Fibroblast of lung (primary cell): Measurements from ENCODE around the gene RNF225. TPM values are rescaled to one million over a fixed set of nuclear protein-coding genes. Genes with fewer than 3 reads are reported as not detected.
"Not testable (repeated sequence)": the region's sequence is repeated elsewhere in the genome, so short reads cannot be mapped to it uniquely, and the experiment has no call there.

Experiments
- DNase-seq, 2 donors: peaks; one replicate each; pipeline versions ENCODE4 v3.0.0 to v3.0.0-alpha.2; 2010; ENCODE audit warnings: low read depth in 2 of 2
- H2AFZ ChIP-seq: 2 replicates; pipeline ENCODE4 v1.5.1; 2012; ENCODE audit warnings: low read length, control low read depth, inconsistent platforms
- H3K27ac ChIP-seq: 2 replicates; pipeline ENCODE4 v1.5.1; 2011; ENCODE audit warnings: low read length, control low read depth; ENCODE audit not compliant: insufficient read depth
- H3K27me3 ChIP-seq: 2 replicates; pipeline ENCODE4 v1.5.1; 2011; ENCODE audit warnings: mild to moderate bottlenecking, low read length; ENCODE audit not compliant: control insufficient read depth, insufficient read depth
- H3K36me3 ChIP-seq: 2 replicates; pipeline ENCODE4 v1.5.1; 2011; ENCODE audit warnings: low read length; ENCODE audit not compliant: control insufficient read depth, insufficient read depth
- H3K4me1 ChIP-seq: 2 replicates; pipeline ENCODE4 v1.5.1; 2011; ENCODE audit warnings: low read length; ENCODE audit not compliant: control insufficient read depth, insufficient read depth; ENCODE audit errors: extremely low read depth
- H3K4me2 ChIP-seq: 2 replicates; pipeline ENCODE4 v1.5.1; 2011; ENCODE audit warnings: low read length, control low read depth; ENCODE audit not compliant: insufficient read depth; ENCODE audit errors: extremely low read depth
- H3K4me3 ChIP-seq, 4 experiments: fragments of 200-600 bp in 1 of 4; sonication (generic) in 1 of 4; replicated peaks in 1 of 4; 2 replicates each; pipeline ENCODE4 v1.5.1; 2011 to 2016; ENCODE audit warnings: low read length in 4 of 4, low read depth in 3 of 4, mild to moderate bottlenecking in 3 of 4, control low read depth in 2 of 4, inconsistent platforms in 1 of 4, mixed read lengths in 1 of 4; ENCODE audit not compliant: insufficient read depth in 1 of 4; ENCODE audit errors: control extremely low read depth in 1 of 4
- H3K79me2 ChIP-seq: 2 replicates; pipeline ENCODE4 v1.5.1; 2012; ENCODE audit warnings: mild to moderate bottlenecking, low read length, inconsistent platforms; ENCODE audit not compliant: control insufficient read depth, insufficient read depth
- H3K9ac ChIP-seq: 2 replicates; pipeline ENCODE4 v1.5.1; 2011; ENCODE audit warnings: mild to moderate bottlenecking, low read length, control low read depth; ENCODE audit not compliant: insufficient read depth
- H3K9me3 ChIP-seq: 2 replicates; pipeline ENCODE4 v1.5.1; 2012; ENCODE audit warnings: low read depth, low read length; ENCODE audit not compliant: control insufficient read depth, insufficient read depth
- H4K20me1 ChIP-seq: 2 replicates; pipeline ENCODE4 v1.5.1; 2011; ENCODE audit warnings: low read length; ENCODE audit not compliant: control insufficient read depth, insufficient read depth; ENCODE audit errors: extremely low read depth
- EZH2 ChIP-seq: IDR thresholded peaks from 2 replicates; pipeline ENCODE4 v1.5.1; 2012; ENCODE audit warnings: low read length, control low read depth, mild to moderate bottlenecking; ENCODE audit errors: missing control alignments
- polyA minus RNA-seq: library from RNA; depleted of rRNA, polyadenylated mRNA; stranded (reverse); fragments of >200 nt; gene quantifications from 2 replicates; pipeline ENCODE4 v1.2.3, GENCODE V29; 2011; ENCODE audit warnings: low replicate concordance
- polyA plus RNA-seq, 2 donors: library from polyadenylated mRNA; depleted of rRNA in 1 of 2; stranded (reverse) in 1 of 2; unstranded in 1 of 2; fragments of >200 nt; gene quantifications; 2 replicates each; pipeline ENCODE4 v1.2.1, GENCODE V29; 2011 to 2012; ENCODE audit warnings: missing spikeins in 1 of 2
- total RNA-seq: library from RNA; depleted of rRNA; stranded (reverse); fragments of >200 nt; gene quantifications from 2 replicates; pipeline ENCODE4 v1.2.1, GENCODE V29; 2014
- TF ChIP-seq, protein P1 (sequence below), 2 donors: IDR thresholded peaks in 1 of 2; conservative IDR thresholded peaks in 1 of 2; 1 replicate in 1 of 2; 2 replicates in 1 of 2; pipeline ENCODE4 v1.5.1; 2011 to 2012; ENCODE audit warnings: low read length in 2 of 2, control low read depth in 1 of 2, inconsistent platforms in 1 of 2, low read depth in 1 of 2, mild to moderate bottlenecking in 1 of 2

Gene RNF225
- total RNA-seq (under 0.01 TPM in 1 of 2 replicates, not detected in the other), polyA plus RNA-seq (not detected in 2 replicates), polyA minus RNA-seq (not detected in 2 replicates)
- not detected in 2 replicates for polyA plus RNA-seq (2012)

DNA sequence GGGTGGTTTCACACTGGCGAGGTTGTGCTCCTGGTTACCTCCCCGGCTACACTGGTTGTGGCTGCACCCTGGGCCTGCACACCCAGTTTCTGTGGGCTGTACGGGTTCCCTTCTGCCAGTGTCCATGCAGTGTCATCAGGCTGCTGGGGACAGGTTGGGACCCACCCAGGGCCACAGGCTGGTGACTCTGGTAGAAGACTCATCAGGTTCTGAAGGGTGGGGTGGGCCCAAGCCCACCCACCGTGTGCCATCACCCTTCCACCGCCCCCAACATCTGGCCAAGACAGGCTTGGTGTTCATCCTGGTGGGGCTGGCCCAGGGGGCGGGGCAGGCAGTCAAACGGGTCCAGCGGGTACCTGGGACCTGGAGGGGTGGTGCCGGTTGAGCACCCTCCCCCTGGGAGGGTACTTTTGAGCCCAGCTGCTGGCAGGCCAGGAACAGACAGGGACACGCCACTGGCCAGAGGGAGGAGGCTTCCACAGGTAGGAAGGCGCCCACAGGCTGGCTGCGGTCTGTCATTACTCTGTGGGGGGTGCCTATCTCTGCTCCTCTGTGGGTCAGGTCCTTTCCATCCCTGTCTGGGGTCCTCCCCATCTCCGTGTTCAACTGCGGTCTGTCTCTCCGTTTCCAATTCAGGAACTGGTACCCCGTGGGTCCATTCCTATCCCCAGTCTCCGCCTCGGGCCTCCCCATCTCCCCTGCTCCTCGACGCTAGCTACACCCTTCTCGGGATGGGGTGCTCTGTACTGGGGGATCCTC, at the start of gene RNF225:
Gene RNF225, plus strand, starts transcription at position 437 of the 759 bp plus-strand sequence. CDS start 434 bp downstream, outside the sequence.
- DNase-seq: no peak
- H3K79me2 ChIP-seq: peaks cover 9% of the 10 kb centered on the region
- H3K27ac ChIP-seq: no peak within 1 kb of the TSS
- H3K27me3 ChIP-seq: no peaks in the 10 kb centered on the region
- H3K36me3 ChIP-seq: peaks cover 21% of the 10 kb centered on the region
- peak within 1 kb of the TSS; percentile 8 for H3K4me2 ChIP-seq
- H3K9ac ChIP-seq: no peak within 1 kb of the TSS
- H3K4me3 ChIP-seq: no peak within 1 kb of the TSS
- TF ChIP-seq EZH2: no peak
- TF ChIP-seq, protein P1, sequence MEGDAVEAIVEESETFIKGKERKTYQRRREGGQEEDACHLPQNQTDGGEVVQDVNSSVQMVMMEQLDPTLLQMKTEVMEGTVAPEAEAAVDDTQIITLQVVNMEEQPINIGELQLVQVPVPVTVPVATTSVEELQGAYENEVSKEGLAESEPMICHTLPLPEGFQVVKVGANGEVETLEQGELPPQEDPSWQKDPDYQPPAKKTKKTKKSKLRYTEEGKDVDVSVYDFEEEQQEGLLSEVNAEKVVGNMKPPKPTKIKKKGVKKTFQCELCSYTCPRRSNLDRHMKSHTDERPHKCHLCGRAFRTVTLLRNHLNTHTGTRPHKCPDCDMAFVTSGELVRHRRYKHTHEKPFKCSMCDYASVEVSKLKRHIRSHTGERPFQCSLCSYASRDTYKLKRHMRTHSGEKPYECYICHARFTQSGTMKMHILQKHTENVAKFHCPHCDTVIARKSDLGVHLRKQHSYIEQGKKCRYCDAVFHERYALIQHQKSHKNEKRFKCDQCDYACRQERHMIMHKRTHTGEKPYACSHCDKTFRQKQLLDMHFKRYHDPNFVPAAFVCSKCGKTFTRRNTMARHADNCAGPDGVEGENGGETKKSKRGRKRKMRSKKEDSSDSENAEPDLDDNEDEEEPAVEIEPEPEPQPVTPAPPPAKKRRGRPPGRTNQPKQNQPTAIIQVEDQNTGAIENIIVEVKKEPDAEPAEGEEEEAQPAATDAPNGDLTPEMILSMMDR (conservative IDR thresholded peaks at IDR 0.05 in 1 of 2, IDR thresholded peaks at IDR 0.05 in 1 of 2; ENCODE audit: low read depth in 1 of 2, low read length in 2 of 2): no peak
- H2AFZ ChIP-seq: no peak within 1 kb of the TSS
- H3K9me3 ChIP-seq: no peaks in the 10 kb centered on the region
- H4K20me1 ChIP-seq: no peaks in the 10 kb centered on the region
- no peaks in the 10 kb centered on the region for H3K4me1 ChIP-seq

DNA sequence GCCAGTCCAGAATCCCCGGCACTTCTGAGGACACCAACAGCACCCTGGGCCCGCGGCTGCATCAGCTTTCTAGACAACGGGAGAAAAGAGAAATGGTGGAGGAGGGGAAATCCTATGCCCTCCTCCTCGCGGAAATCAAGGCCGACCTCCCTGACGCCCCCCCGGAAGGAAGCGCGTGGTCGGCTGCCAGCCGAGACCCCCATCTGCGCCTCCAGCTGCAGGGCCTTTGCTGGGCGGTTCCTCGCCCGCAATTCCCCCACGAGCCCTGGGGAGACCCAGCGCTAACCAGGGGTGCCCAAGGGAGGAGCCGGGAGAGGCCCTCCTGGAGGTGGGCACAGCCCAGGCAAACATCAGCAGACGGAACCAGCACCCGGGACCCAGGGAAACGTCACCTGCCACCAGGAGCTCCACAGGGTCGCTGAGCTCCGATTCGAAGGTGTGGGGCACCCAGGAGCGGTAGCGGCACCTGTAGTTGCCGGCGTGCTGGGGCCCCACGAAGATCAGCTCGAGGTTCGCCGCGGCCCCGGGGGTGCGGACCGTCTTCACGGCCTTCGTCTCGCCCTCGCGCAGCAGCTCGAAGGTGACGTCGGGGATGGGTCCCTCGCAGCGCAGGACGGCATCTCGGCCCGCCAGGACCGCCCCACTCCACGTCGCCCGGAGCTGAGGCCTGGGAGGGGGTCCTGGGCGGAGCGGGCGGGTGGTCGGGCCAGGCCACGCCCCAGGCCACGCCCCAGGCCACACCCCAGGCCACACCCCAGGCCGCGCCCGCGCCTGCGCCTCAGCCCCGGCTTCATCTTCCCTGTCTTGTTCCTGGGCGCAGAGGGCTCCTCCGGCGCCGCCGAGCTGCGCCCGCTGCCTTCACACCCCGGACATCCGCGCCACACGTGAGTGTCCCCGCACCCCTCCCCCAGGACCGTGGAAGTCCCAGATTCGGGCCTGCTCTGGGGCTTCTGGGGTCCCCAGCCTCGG, 48.2 kb upstream of the RNF225 start:
- Histone ChIP-seq H3K27ac (peak overlapping the region; percentile 32), H3K9ac (peak overlapping the region; percentile 68), H3K36me3 (peaks cover 2% of the 10 kb centered on the region), H3K4me3 (peak overlapping the region; percentile 58 to 80 (median 68)), H3K27me3 (no peaks in the 10 kb centered on the region), H4K20me1 (no peaks in the 10 kb centered on the region), H3K9me3 (no peaks in the 10 kb centered on the region), H3K79me2 (no peaks in the 10 kb centered on the region), H3K4me2 (peak overlapping the region; percentile 58), H2AFZ (peak overlapping the region; percentile 79), H3K4me1 (no peaks in the 10 kb centered on the region)
- no peak for TF ChIP-seq EZH2
- TF ChIP-seq, protein P1 (conservative IDR thresholded peaks at IDR 0.05 in 1 of 2, IDR thresholded peaks at IDR 0.05 in 1 of 2; ENCODE audit: low read depth in 1 of 2, low read length in 2 of 2): no peak
- peak; percentile 58 to 72 for DNase-seq

DNA sequence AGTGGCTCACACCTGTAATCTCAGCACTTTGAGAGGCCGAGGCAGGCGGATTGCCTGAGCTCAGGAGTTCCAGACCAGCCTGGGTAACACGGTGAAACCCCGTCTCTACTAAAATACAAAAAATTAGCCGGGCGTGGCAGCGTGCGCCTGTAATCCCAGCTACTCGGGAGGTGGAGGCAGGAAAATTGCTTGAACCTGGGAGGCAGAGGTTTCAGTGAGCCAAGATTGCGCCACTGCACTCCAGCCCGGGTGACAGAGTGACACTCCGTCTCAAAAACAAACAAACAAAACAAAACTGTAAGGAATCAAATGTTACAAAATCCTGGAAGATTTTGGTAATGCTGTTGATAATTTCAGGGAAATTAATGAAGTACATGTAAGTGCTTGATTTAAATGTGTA, 47.4 kb upstream of the RNF225 start:
- not testable (repeated sequence) for DNase-seq, H3K36me3 ChIP-seq, H3K9ac ChIP-seq, H3K4me1 ChIP-seq, H3K79me2 ChIP-seq, H3K27me3 ChIP-seq, H4K20me1 ChIP-seq, H3K27ac ChIP-seq, H3K9me3 ChIP-seq
- Histone ChIP-seq H3K4me2 (peak overlapping the region; percentile 87), H2AFZ (peak overlapping the region; percentile 48), H3K4me3 (peak overlapping the region; percentile 58 to 80 (median 68))
